Measurements from ENCODE around the gene FLOT1. TPM values are rescaled to one million over a fixed set of nuclear protein-coding genes. Genes with fewer than 3 reads are reported as not detected.

FLOT1 gene
- total and polyA plus RNA-seq, 2 of the 13 experiments (the other 11 are each of a cell fraction or from before 2014, with no cell fraction given) = 82.3 to 130 TPM

DNA sequence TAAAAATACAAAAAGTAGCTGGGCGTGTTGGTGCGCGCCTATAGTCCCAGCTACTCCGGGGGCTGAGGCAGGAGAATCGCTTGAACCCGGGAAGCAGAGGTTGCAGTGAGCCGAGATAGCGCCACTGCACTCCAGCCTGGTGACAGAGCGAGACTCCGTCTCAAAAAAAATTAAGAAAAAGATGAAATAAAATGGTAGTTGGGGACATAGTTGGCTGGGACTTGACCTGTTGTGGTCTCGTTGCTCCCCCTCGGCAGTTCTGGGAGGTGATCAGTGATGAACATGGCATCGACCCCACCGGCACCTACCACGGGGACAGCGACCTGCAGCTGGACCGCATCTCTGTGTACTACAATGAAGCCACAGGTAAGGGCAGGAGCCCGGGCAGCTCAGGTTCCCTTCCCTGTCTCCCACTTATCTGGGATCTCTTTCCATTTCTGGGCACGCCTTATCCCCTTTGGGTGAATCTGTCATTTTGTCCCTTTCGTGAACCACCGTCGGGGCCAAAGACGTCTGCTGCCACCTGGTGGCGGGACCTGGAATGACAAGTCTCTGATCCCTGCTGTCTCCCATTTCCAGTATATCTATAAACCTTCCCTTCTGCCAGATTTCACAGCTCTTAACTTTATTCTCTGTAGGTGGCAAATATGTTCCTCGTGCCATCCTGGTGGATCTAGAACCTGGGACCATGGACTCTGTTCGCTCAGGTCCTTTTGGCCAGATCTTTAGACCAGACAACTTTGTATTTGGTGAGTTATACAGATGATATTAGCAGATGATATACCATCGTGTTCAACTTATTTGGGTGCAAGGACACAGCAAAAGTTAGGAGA, 20.0 kb downstream of the FLOT1 start (continued):
- TF ChIP-seq, protein P1, sequence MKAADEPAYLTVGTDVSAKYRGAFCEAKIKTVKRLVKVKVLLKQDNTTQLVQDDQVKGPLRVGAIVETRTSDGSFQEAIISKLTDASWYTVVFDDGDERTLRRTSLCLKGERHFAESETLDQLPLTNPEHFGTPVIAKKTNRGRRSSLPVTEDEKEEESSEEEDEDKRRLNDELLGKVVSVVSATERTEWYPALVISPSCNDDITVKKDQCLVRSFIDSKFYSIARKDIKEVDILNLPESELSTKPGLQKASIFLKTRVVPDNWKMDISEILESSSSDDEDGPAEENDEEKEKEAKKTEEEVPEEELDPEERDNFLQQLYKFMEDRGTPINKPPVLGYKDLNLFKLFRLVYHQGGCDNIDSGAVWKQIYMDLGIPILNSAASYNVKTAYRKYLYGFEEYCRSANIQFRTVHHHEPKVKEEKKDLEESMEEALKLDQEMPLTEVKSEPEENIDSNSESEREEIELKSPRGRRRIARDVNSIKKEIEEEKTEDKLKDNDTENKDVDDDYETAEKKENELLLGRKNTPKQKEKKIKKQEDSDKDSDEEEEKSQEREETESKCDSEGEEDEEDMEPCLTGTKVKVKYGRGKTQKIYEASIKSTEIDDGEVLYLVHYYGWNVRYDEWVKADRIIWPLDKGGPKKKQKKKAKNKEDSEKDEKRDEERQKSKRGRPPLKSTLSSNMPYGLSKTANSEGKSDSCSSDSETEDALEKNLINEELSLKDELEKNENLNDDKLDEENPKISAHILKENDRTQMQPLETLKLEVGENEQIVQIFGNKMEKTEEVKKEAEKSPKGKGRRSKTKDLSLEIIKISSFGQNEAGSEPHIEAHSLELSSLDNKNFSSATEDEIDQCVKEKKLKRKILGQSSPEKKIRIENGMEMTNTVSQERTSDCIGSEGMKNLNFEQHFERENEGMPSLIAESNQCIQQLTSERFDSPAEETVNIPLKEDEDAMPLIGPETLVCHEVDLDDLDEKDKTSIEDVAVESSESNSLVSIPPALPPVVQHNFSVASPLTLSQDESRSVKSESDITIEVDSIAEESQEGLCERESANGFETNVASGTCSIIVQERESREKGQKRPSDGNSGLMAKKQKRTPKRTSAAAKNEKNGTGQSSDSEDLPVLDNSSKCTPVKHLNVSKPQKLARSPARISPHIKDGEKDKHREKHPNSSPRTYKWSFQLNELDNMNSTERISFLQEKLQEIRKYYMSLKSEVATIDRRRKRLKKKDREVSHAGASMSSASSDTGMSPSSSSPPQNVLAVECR (CRISPR knock-in tag; IDR thresholded peaks at IDR 0.05; ENCODE audit: borderline replicate concordance) = no peak; the same call in 1 of the 2 replicates
- TF ChIP-seq EHMT2 (IDR thresholded peaks at IDR 0.05; ENCODE audit: borderline replicate concordance, low read depth, low read length) (no peak), HOXA3 (CRISPR knock-in tag; IDR thresholded peaks at IDR 0.05) (peak; percentile 42; the same call in 1 of the 2 replicates), ELF4 (CRISPR knock-in tag; IDR thresholded peaks at IDR 0.05; ENCODE audit: borderline replicate concordance) (no peak), XRCC5 (optimal IDR thresholded peaks at IDR 0.05; ENCODE audit: low read length) (peak; percentile 65), KMT2A (CRISPR knock-in tag; IDR thresholded peaks at IDR 0.05) (peak; percentile 44; the same call in 1 of the 2 replicates), MTF2 (CRISPR knock-in tag; IDR thresholded peaks at IDR 0.05; ENCODE audit: borderline replicate concordance) (peak; percentile 43; the same call in 1 of the 2 replicates), HES4 (CRISPR knock-in tag; IDR thresholded peaks at IDR 0.05; ENCODE audit: borderline replicate concordance) (no peak), ZNF841 (CRISPR knock-in tag; IDR thresholded peaks at IDR 0.05; ENCODE audit: borderline replicate concordance) (peak; percentile 32; the same call in 1 of the 2 replicates), HDAC1 (CRISPR knock-in tag; IDR thresholded peaks at IDR 0.05) (peak; percentile 46; the same call in 1 of the 2 replicates), ZNF530 (CRISPR knock-in tag; IDR thresholded peaks at IDR 0.05; ENCODE audit: low read depth) (no peak), ZFP37 (CRISPR knock-in tag; IDR thresholded peaks at IDR 0.05; ENCODE audit: borderline replicate concordance) (peak; percentile 63; the same call in 1 of the 2 replicates), NRL (CRISPR knock-in tag; IDR thresholded peaks at IDR 0.05; ENCODE audit: borderline replicate concordance) (no peak), JUNB (CRISPR knock-in tag; IDR thresholded peaks at IDR 0.05; ENCODE audit: borderline replicate concordance) (no peak)
- TF ChIP-seq, protein P2, sequence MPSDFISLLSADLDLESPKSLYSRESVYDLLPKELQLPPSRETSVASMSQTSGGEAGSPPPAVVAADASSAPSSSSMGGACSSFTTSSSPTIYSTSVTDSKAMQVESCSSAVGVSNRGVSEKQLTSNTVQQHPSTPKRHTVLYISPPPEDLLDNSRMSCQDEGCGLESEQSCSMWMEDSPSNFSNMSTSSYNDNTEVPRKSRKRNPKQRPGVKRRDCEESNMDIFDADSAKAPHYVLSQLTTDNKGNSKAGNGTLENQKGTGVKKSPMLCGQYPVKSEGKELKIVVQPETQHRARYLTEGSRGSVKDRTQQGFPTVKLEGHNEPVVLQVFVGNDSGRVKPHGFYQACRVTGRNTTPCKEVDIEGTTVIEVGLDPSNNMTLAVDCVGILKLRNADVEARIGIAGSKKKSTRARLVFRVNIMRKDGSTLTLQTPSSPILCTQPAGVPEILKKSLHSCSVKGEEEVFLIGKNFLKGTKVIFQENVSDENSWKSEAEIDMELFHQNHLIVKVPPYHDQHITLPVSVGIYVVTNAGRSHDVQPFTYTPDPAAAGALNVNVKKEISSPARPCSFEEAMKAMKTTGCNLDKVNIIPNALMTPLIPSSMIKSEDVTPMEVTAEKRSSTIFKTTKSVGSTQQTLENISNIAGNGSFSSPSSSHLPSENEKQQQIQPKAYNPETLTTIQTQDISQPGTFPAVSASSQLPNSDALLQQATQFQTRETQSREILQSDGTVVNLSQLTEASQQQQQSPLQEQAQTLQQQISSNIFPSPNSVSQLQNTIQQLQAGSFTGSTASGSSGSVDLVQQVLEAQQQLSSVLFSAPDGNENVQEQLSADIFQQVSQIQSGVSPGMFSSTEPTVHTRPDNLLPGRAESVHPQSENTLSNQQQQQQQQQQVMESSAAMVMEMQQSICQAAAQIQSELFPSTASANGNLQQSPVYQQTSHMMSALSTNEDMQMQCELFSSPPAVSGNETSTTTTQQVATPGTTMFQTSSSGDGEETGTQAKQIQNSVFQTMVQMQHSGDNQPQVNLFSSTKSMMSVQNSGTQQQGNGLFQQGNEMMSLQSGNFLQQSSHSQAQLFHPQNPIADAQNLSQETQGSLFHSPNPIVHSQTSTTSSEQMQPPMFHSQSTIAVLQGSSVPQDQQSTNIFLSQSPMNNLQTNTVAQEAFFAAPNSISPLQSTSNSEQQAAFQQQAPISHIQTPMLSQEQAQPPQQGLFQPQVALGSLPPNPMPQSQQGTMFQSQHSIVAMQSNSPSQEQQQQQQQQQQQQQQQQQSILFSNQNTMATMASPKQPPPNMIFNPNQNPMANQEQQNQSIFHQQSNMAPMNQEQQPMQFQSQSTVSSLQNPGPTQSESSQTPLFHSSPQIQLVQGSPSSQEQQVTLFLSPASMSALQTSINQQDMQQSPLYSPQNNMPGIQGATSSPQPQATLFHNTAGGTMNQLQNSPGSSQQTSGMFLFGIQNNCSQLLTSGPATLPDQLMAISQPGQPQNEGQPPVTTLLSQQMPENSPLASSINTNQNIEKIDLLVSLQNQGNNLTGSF (CRISPR knock-in tag; IDR thresholded peaks at IDR 0.05) = 0 out of 2 replicates have a peak, but pooled peaks have one; percentile 43
- TF ChIP-seq, protein P3, sequence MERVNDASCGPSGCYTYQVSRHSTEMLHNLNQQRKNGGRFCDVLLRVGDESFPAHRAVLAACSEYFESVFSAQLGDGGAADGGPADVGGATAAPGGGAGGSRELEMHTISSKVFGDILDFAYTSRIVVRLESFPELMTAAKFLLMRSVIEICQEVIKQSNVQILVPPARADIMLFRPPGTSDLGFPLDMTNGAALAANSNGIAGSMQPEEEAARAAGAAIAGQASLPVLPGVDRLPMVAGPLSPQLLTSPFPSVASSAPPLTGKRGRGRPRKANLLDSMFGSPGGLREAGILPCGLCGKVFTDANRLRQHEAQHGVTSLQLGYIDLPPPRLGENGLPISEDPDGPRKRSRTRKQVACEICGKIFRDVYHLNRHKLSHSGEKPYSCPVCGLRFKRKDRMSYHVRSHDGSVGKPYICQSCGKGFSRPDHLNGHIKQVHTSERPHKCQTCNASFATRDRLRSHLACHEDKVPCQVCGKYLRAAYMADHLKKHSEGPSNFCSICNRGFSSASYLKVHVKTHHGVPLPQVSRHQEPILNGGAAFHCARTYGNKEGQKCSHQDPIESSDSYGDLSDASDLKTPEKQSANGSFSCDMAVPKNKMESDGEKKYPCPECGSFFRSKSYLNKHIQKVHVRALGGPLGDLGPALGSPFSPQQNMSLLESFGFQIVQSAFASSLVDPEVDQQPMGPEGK (CRISPR knock-in tag; IDR thresholded peaks at IDR 0.05) = 0 out of 2 replicates have a peak, but pooled peaks have one; percentile 32
